ENCODE measurements around the gene QSOX2.

The QSOX2 gene

DNA sequence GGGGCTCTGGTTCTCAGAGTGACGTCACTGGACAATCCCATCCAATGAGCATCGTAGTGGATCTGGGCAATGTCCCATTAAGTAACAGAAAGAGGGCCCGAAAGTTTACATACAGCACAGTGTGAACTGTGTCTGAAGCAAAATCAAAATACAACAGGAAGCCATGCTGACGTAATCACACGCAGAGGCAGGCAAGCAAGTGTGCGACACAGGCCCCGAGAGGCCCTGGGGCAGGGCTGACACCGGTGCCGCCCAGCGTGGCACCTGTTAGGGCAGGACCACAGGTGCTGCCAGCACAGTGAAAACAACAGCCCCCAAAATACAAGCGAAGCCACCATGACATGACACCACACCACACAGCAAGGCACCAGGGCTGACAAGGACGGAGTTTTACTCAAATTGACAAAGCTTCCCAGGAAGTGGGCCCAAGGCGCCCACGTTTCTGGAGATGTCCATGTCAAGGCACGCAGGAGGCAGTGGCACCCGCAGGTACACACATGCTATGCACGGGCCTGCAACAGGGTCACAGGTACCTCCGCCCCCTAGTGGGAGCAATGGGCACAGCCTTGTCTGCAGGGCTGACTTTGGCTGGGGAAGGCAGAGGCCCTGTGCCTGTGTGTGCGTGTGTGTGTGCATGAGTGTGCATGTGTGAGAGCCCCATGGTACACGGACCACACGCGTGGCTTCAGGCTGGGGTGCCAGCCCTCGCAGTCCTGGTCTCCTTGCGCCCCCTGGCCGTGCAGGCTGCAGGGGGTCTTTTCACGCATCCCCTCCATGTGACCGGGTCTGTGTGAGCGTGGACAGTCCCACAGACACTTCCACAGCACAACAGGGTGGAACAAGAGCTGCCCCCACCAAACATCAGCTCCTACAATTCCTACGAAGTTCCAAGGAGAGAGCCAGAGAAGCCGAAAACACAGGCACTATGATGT, 19.6 kb downstream of the QSOX2 start:
- Histone ChIP-seq H3K4me3 (ENCODE audit: low read depth, low read length) (no peak overlapping the region), H3K4me1 (ENCODE audit: control insufficient read depth, insufficient read depth, low read length) (no peaks in the 10 kb centered on the region), H3K36me3 (ENCODE audit: control insufficient read depth in 2 of 2, insufficient read depth in 1 of 2, low read length in 2 of 2) (peaks cover 0 to 54% of the 10 kb centered on the region in 2 experiments; a peak in 1 of 3 replicates), H3K9me3 (ENCODE audit: control insufficient read depth, insufficient read depth, low read depth, low read length) (no peaks in the 10 kb centered on the region), H3K27ac (ENCODE audit: extremely low read depth, low read depth, low read length) (no peak overlapping the region)
- ChIA-PET CTCF (interaction anchor here (0.6 to 5.1 kb wide), 29 partner anchors 9 to 395 kb away, joined by 3 to 46 read pairs (median 4); no protein-coding TSS in a partner anchor), POLR2A (no interaction called here)
- TF ChIP-seq ZNF398 (tag by site-specific recombination; IDR thresholded peaks at IDR 0.05) = no peak
- peak; percentile 47 for TF ChIP-seq GLIS1 (tag by site-specific recombination; IDR thresholded peaks at IDR 0.05)
- TF ChIP-seq ZNF521 (tag by site-specific recombination; IDR thresholded peaks at IDR 0.05) = no peak
- TF ChIP-seq ZNF654 (tag by site-specific recombination; IDR thresholded peaks at IDR 0.05; ENCODE audit: low read depth) = peak; percentile 12; the same call in 1 of the 2 replicates
- peak; percentile 78; the same call in 1 of the 2 replicates for TF ChIP-seq ZNF2 (tag by site-specific recombination; IDR thresholded peaks at IDR 0.05)
- no peak for TF ChIP-seq KLF1 (tag by site-specific recombination; IDR thresholded peaks at IDR 0.05)
- peak; percentile 96 for TF ChIP-seq CTCF (tag by site-specific recombination; IDR thresholded peaks at IDR 0.05)
- peak; percentile 98 for TF ChIP-seq SCRT1 (tag by site-specific recombination; IDR thresholded peaks at IDR 0.05; ENCODE audit: borderline replicate concordance)
- TF ChIP-seq SCRT2 (tag by site-specific recombination; IDR thresholded peaks at IDR 0.05) = peak; percentile 98
- TF ChIP-seq KLF16 (tag by site-specific recombination; IDR thresholded peaks at IDR 0.05) = no peak
- TF ChIP-seq, protein P1, sequence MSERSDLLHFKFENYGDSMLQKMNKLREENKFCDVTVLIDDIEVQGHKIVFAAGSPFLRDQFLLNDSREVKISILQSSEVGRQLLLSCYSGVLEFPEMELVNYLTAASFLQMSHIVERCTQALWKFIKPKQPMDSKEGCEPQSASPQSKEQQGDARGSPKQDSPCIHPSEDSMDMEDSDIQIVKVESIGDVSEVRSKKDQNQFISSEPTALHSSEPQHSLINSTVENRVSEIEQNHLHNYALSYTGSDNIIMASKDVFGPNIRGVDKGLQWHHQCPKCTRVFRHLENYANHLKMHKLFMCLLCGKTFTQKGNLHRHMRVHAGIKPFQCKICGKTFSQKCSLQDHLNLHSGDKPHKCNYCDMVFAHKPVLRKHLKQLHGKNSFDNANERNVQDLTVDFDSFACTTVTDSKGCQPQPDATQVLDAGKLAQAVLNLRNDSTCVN (tag by site-specific recombination; optimal IDR thresholded peaks at IDR 0.05) = peak; percentile 25
- TF ChIP-seq GLIS2 (tag by site-specific recombination; IDR thresholded peaks at IDR 0.05) = 0 out of 2 replicates have a peak, but pooled peaks have one; percentile 12
- TF ChIP-seq ZIC2 (tag by site-specific recombination; IDR thresholded peaks at IDR 0.05) = peak; percentile 35
- TF ChIP-seq, protein P2, sequence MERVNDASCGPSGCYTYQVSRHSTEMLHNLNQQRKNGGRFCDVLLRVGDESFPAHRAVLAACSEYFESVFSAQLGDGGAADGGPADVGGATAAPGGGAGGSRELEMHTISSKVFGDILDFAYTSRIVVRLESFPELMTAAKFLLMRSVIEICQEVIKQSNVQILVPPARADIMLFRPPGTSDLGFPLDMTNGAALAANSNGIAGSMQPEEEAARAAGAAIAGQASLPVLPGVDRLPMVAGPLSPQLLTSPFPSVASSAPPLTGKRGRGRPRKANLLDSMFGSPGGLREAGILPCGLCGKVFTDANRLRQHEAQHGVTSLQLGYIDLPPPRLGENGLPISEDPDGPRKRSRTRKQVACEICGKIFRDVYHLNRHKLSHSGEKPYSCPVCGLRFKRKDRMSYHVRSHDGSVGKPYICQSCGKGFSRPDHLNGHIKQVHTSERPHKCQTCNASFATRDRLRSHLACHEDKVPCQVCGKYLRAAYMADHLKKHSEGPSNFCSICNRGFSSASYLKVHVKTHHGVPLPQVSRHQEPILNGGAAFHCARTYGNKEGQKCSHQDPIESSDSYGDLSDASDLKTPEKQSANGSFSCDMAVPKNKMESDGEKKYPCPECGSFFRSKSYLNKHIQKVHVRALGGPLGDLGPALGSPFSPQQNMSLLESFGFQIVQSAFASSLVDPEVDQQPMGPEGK (tag by site-specific recombination; IDR thresholded peaks at IDR 0.05) = peak; percentile 23; the same call in 1 of the 2 replicates
- peak; percentile 91 for TF ChIP-seq ZSCAN4 (tag by site-specific recombination; IDR thresholded peaks at IDR 0.05)

Data from HEK293 (cell line).